MM.1S (cell line): ENCODE results near the gene TMEM80.

Source experiments
- DNase-seq: peaks from one replicate; pipeline ENCODE4 v3.0.0-alpha.2; 2015
- H2AFZ ChIP-seq: fragments of 300-600 bp; sonication (generic); 2 replicates; pipeline ENCODE4 v1.6.0; 2016; ENCODE audit warnings: antibody characterized with exemption, low read length
- H3F3A ChIP-seq: fragments of 300-600 bp; sonication (generic); 2 replicates; pipeline ENCODE4 v1.6.1; 2016; ENCODE audit warnings: mild to moderate bottlenecking, antibody characterized with exemption, low read length, moderate library complexity, mixed read lengths; ENCODE audit not compliant: insufficient read depth
- H3K27ac ChIP-seq: fragments of 300-600 bp; sonication (generic); 2 replicates; pipeline ENCODE4 v1.5.1; 2016; ENCODE audit warnings: mild to moderate bottlenecking, low read length
- H3K27me3 ChIP-seq: fragments of 300-600 bp; sonication (generic); replicated peaks from 2 replicates; pipeline ENCODE4 v1.6.0; 2016; ENCODE audit warnings: low read length; ENCODE audit not compliant: insufficient read depth
- H3K36me3 ChIP-seq: fragments of 300-600 bp; sonication (generic); replicated peaks from 2 replicates; pipeline ENCODE4 v1.6.1; 2016; ENCODE audit warnings: mild to moderate bottlenecking, low read length, mixed read lengths; ENCODE audit not compliant: insufficient read depth
- H3K4me1 ChIP-seq: fragments of 300-600 bp; sonication (generic); 2 replicates; pipeline ENCODE4 v1.6.1; 2016; ENCODE audit warnings: low read length, mixed read lengths
- H3K4me2 ChIP-seq: fragments of 300-600 bp; sonication (generic); 2 replicates; pipeline ENCODE4 v1.6.0; 2016; ENCODE audit warnings: low read depth, low read length
- H3K4me3 ChIP-seq: fragments of 300-600 bp; sonication (generic); 2 replicates; pipeline ENCODE4 v1.5.1; 2016; ENCODE audit warnings: low read length, mixed read lengths
- H3K79me2 ChIP-seq: fragments of 300-600 bp; sonication (generic); 2 replicates; pipeline ENCODE4 v1.6.1; 2016; ENCODE audit warnings: mixed run types, low read length, mixed read lengths
- H3K9ac ChIP-seq: fragments of 300-600 bp; sonication (generic); 2 replicates; pipeline ENCODE4 v1.6.1; 2016; ENCODE audit warnings: low read length, mixed read lengths
- H3K9me2 ChIP-seq: fragments of 300-600 bp; sonication (generic); replicated peaks from 2 replicates; pipeline ENCODE4 v1.6.1; 2016; ENCODE audit warnings: mild to moderate bottlenecking, low read length, mixed read lengths; ENCODE audit not compliant: insufficient read depth
- H3K9me3 ChIP-seq: fragments of 300-600 bp; sonication (generic); replicated peaks from 2 replicates; pipeline ENCODE4 v1.6.1; 2016; ENCODE audit warnings: mild to moderate bottlenecking, low read length, mixed read lengths; ENCODE audit not compliant: insufficient read depth
- H4K20me1 ChIP-seq: fragments of 300-600 bp; sonication (generic); 2 replicates; pipeline ENCODE4 v1.6.1; 2016; ENCODE audit warnings: mild to moderate bottlenecking, low read length, moderate library complexity, mixed read lengths; ENCODE audit not compliant: insufficient read depth
- CTCF ChIP-seq: fragments of 300-600 bp; sonication (generic); IDR thresholded peaks from 2 replicates; pipeline ENCODE4 v1.5.1; 2016; ENCODE audit warnings: antibody characterized with exemption, low read length, mixed read lengths
- EZH2 ChIP-seq: fragments of 300-600 bp; sonication (generic); optimal IDR thresholded peaks from 2 replicates; pipeline ENCODE3; 2017; ENCODE audit warnings: low read depth, mild to moderate bottlenecking, antibody characterized with exemption, low read length, mixed read lengths
- EZH2phosphoT487 ChIP-seq: fragments of 300-600 bp; sonication (generic); IDR thresholded peaks from 2 replicates; pipeline ENCODE4 v1.6.1; 2018; ENCODE audit warnings: antibody characterized with exemption, low read length

The TMEM80 gene

GRCh38 chr11:696955-697491 is 1.4 kb downstream of the TMEM80 start:
- H3K79me2 ChIP-seq = peaks cover 44% of the 10 kb centered on the region
- no peak for DNase-seq

GRCh38 chr11:697811-698311 is 2.2 kb downstream of the TMEM80 start:
- Histone ChIP-seq H3K9me2 (no peaks in the 10 kb centered on the region), H3K27me3 (no peaks in the 10 kb centered on the region), H3K9ac (no peak overlapping the region), H3K4me2 (no peak overlapping the region), H3F3A (peaks cover 30% of the 10 kb centered on the region), H3K79me2 (peaks cover 38% of the 10 kb centered on the region), H3K9me3 (no peaks in the 10 kb centered on the region), H2AFZ (no peak overlapping the region), H3K36me3 (no peaks in the 10 kb centered on the region), H3K27ac (no peak overlapping the region), H4K20me1 (no peaks in the 10 kb centered on the region), H3K4me1 (peaks cover 19% of the 10 kb centered on the region), H3K4me3 (no peak overlapping the region)
- no peak for TF ChIP-seq EZH2
- no peak for TF ChIP-seq EZH2phosphoT487
- TF ChIP-seq CTCF = no peak
- no peak for DNase-seq

More at GRCh38 chr11:696955-697491, 1.4 kb downstream of the TMEM80 start:
- Histone ChIP-seq H3K9me2 (no peaks in the 10 kb centered on the region), H3K9ac (no peak overlapping the region; the same call in 1 of the 2 replicates), H4K20me1 (no peaks in the 10 kb centered on the region), H3K4me2 (peak overlapping the region; percentile 55; the same call in 1 of the 2 replicates), H3K4me1 (peaks cover 24% of the 10 kb centered on the region), H3K36me3 (no peaks in the 10 kb centered on the region), H3K9me3 (no peaks in the 10 kb centered on the region), H3F3A (peaks cover 31% of the 10 kb centered on the region), H3K27ac (peak overlapping the region; percentile 100; the same call in 1 of the 2 replicates), H3K4me3 (peak overlapping the region; percentile 97), H2AFZ (no peak overlapping the region), H3K27me3 (no peaks in the 10 kb centered on the region)
- no peak for TF ChIP-seq EZH2phosphoT487
- TF ChIP-seq CTCF = no peak
- no peak for TF ChIP-seq EZH2

GRCh38 chr11:698493-699115 is 3.0 kb downstream of the TMEM80 start:
- no peak overlapping the region for H3K9ac ChIP-seq
- H3K27me3 ChIP-seq = no peaks in the 10 kb centered on the region
- no peak overlapping the region for H3K27ac ChIP-seq
- H3K4me3 ChIP-seq = no peak overlapping the region
- H3K79me2 ChIP-seq = peaks cover 30% of the 10 kb centered on the region
- TF ChIP-seq EZH2 (no peak), EZH2phosphoT487 (no peak), CTCF (no peak)
- peaks cover 12% of the 10 kb centered on the region for H3K4me1 ChIP-seq
- no peaks in the 10 kb centered on the region for H3K9me2 ChIP-seq
- H4K20me1 ChIP-seq = no peaks in the 10 kb centered on the region
- no peaks in the 10 kb centered on the region for H3K9me3 ChIP-seq
- DNase-seq = no peak
- no peak overlapping the region for H2AFZ ChIP-seq
- H3F3A ChIP-seq = peaks cover 23% of the 10 kb centered on the region
- H3K4me2 ChIP-seq = no peak overlapping the region
- no peaks in the 10 kb centered on the region for H3K36me3 ChIP-seq
